Stimulated activated naive CD4-positive, alpha-beta T cell (primary cell): ENCODE results near the gene ITGB1BP1.

Experiments
- DNase-seq, 6 experiments: peaks; one replicate each; lab custom pipeline; 2025; lab: John Stamatoyannopoulos, UW

The ITGB1BP1 gene, protein sequence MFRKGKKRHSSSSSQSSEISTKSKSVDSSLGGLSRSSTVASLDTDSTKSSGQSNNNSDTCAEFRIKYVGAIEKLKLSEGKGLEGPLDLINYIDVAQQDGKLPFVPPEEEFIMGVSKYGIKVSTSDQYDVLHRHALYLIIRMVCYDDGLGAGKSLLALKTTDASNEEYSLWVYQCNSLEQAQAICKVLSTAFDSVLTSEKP

DNA sequence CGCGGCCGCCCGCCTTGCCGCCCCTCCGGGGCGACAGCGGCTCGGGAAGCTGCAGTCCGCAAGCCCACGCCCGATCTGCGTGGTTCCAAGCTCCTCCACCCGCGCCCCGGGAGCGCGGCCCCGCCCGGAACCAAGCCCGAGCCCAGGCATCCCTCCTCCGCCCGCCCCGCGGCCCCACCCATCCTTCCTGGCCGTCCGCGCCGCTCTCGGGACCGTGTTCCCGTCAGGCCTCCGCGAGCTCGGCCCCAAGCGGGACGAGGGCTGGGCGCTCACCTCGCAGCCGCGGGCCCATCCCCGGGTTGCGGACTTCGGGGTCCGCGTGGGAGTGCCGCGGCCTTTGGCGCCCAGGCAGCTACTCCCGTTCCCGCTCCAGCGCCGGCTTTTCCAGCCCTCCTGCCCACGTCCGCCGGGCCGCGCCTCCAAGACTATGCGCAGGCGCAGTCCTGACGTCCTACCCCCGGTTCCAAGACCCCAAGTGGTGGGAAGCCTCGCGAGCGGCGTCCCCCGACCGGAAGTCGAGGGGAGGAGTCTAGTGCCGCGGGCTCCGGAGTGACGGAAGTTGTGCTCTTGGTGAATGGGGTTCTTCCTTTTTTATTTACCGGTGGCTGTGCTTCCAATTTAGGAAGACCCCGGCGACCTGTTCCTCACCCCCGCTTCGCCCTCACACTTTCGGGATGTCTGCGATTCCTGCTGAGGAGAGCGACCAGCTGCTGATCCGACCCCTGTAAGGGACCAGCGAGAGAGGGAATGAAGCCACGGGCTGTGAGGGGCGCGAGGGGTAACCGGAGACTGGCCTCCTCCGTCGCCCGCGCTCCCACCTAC, at the start of gene ITGB1BP1, which contains the start of gene CPSF3:
Gene ITGB1BP1 (minus strand): TSS at position 429 of the 822 bp plus-strand sequence. CDS start 4,831 bp downstream, outside the sequence.
Gene CPSF3 (plus strand): TSS at position 555 of the 822 bp plus-strand sequence. CDS start 120 bp downstream, at position 675.
- peak; percentile 88 to 93 (median 92) for DNase-seq

DNA sequence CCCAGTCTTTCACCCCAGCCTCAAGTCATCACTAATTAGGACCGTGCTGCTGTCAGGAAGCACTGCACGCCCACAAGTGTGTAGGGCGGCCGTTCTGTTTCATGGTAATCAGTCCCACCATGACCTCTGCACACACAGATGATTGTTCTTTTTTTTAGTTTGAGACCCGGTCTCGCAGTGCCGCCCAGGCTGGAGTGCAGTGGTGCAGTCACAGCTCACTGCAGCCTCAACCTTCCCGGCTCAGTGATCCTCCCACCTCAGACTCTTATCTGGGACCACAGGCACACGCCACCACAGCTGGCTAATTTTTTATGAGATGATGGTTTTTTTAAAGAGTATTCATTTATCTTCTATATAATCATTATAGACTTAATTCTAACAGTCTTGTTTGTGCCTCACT, 49.2 kb upstream of the ITGB1BP1 start:
- no peak for DNase-seq

DNA sequence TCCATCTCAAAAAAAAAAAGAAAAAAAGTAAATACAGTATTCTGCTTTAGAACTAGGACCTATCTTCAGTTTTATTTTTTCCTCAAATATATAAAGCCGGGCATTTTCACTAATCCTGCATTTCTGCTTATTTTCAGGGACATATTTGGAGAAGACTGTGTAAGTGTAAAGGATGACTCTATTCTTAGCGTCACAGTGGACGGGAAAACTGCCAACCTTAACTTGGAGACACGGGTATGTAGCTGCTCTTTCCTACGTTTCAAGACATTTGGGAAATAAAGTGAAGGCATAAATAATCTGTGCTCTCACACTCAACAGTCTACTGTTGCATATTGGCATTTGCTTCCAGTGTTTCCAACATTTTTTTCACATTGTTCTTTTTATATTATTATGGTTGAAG, 47.9 kb upstream of the ITGB1BP1 start:
- DNase-seq = no peak

DNA sequence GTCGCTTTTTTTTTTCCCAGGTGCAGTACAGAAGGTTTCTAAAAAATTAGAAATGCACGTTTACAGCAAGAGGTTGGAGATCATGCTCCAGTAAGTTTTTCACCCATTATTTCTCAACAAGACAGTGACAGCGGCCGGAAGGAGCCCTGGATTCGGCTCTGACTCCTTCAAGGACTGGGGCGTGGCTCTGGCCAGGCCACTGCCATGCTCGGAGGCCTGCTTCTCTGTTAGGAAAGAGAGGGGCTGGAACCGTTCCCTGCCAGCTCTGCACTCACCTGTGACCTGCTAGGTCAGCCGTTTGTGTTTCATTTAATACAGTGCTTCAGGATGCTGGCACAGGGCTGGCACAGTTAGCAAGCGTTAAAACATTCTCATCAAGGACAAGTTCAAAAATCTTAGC, 44.4 kb upstream of the ITGB1BP1 start:
- DNase-seq = no peak

DNA sequence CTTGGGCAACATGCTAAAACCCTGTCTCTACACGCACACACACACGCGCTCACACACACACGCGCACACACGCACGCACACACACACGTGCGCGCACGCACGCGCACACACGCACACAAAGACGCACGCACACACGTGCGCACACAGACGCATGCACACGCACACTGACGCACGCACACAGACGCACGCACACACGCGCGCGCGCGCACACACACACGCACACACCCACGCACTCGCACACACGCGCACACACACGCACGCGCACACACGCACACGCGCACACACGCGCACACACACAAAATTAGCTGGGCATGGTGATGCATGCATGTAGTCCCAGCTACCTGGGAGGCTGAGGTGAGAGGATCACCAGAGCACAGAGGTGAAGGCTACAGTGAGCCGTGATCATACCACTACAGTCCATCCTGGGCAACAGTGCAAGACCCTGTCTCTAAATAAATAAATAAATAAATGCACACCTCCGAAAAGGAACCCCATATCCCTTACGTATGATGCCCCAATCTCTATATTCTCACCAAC, 42.9 kb upstream of the ITGB1BP1 start:
- no peak for DNase-seq

DNA sequence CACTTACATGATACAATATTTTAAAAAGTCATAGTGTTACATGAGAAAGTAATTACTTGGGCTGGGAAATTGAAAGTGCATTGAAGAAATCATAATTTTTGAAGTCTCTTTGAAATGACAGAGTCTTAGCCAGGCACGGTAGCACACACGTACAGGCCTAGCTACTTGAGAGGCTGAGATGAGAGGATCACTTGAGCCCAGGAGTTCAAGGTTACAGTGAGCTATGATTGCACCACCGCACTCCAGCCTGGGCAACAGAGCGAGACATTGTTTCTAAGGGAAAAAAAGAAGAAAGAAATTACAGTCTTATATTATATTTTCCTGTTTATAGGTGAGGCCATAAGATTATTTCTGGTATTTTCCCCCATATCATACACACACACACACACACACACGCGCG, 41.8 kb upstream of the ITGB1BP1 start:
- no peak for DNase-seq

DNA sequence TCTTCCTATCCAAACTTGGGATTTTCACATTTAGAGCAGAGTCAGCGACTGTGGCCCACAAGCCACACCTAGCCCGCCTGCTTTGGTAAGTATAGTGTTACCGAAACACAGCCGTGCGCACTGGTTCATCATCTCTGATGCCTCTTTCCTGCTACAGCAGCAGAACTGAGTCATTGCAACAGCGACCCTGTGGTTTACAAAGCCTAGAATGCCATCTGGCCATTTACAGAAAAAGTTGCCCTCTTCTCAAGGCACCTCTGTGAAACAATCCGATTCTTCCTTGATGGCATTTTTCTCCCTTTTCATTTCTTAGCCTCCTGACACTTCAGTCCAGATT, 40.3 kb upstream of the ITGB1BP1 start:
- no peak for DNase-seq

DNA sequence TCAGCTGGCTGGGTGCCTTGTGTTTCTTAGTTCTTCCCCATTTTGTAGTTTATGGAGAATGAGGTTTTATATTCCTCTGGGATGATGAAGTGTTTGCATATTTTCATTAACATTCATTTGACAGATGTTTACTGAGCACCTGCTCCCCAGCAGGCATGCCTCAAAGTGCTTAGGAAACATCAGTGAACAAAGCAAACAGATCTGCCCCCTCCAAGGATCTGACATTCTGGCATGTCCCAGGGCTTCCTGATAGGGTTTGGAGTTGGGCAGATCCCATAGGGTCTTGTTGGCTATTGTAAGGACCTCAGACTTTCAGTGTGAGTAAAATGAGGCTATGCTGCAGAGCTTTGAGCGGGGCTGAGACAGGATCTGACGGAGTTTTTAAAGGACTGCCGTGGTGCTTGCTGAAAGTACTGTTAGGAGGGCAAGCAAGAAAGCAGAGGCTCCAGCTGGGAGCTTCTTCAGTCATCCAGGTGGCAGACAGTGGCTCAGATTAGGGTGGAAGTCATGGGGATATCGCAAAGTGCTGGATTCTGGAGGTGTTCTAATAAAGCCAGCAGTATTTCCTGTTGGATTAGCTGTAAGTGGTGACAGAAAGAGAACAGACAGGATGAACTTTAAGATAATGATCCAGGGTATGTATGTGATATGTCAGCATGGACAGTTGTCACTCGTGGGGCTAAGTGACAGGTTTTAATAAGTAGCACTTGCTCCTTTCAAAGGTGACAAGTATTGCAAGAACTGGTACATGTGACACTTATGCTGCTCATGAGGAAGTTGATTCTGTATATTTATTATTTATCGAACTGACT, 39.8 kb upstream of the ITGB1BP1 start:
- DNase-seq = no peak

DNA sequence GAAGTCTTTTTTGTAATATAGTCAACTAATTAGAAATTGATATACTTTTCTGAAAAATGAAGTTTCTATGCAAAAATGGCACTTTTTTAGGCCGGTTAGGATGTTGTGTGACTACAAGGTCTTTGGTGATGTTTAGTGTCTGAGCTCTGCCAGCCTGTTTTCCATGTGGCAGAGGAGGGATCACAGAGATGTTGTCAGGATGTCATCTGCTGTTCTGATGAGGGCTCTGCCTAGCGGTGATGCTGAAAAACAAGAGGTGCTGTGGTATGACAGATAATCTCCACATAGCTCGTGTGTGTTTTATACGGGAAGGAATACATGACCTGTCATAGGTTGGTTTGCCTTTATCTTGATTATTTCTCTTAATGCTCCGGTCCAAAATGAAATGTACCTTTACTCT, 39.0 kb upstream of the ITGB1BP1 start:
- no peak for DNase-seq

DNA sequence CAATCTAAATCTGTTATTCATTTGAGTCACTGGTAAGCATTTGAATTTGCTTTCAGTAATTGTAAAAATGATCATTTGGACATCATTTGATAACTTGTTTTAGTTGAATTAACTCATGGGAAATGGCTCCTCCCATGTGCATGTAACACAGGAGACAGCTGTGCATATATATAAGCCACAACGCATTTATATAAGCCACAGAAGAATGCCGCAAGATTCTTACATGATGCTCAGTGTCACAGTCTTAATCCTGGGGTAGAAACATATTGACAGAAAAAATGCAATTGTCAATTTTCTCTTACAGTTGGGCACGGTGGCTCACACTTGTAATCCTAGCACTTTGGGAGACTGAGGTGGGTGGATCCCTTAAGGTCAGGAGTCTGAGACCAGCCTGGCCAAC, 37.8 kb upstream of the ITGB1BP1 start:
- DNase-seq = no peak

DNA sequence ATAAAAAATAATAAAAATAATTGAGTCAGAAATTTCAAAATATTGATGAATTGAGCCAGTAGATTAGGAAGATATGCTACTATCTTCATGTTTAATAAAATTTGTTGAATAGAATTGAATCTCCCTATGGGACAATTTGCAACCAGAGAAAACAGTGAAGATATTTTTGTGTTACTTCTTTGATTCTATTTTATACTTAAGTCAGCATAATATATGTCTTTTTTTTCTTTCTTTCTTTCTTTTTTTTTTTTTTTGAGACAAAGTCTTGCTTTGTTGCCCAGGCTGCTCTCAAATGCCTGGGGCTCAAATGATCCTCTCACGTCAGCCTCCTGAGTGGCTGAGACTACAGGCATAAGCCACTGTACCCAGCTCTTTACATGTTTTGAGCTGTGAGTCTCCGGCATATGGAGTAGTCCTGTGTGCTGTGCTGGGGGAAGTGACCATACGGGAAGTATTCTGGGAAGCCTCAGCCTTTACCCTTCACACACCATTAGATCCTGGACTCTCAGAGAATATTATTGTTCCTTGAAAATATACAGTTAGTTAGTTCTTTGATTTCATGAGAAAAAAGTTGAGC, 37.2 kb upstream of the ITGB1BP1 start:
- no peak for DNase-seq

DNA sequence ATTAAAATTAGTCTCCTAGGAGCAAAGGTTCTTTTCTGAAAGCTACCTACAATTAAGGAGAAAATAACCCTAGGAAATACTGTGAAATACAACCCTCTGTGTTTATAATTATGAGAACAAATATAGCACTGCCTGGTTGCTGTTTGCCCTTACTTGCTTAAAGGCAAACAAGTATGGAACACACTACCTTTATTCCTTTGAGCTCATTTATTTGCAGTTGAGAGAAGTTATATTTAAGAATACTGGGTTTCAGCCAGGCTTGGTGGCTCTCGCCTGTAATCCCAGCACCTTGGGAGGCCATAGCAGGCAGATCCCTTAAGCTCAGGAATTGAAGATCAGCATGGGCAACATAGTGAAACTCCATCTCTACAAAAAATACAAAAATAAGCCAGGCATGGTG, 27.9 kb upstream of the ITGB1BP1 start:
- no peak for DNase-seq

DNA sequence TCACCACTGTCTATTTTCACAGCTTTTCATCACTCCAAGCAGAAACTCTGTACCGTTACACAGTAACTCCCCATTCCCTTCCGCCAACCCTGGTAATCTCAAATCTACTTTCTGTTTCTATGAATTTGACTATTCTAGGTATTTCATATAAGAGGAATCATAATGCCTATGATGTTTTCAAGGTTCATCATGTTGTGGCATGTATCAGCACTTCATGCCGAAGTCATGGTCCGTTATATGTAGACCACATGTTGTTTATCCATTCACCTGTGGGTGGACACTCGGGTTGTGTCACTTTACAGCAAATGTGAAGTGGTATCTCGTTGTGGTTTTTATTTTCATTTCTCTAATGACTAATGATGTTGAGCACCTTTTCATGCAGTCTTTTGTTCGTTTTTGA, 21.8 kb upstream of the ITGB1BP1 start:
- DNase-seq = no peak

DNA sequence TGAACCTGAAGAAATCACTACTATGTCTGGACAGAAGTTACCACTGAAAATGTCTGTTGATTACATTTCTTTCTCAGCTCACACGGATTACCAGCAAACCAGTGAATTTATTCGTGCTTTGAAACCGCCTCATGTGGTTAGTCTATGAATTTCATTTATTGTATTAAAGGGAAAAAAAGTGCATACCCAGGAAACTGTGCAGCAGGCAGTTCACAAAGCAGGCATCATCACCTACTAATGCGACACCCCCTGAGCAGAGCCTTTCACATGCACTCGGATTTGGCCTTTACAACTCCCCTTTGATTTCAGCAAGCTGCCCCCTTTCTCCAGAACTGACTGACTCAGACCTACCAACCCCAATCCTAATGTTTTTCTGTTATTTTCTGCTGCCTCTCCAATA, 20.2 kb upstream of the ITGB1BP1 start:
- no peak for DNase-seq

DNA sequence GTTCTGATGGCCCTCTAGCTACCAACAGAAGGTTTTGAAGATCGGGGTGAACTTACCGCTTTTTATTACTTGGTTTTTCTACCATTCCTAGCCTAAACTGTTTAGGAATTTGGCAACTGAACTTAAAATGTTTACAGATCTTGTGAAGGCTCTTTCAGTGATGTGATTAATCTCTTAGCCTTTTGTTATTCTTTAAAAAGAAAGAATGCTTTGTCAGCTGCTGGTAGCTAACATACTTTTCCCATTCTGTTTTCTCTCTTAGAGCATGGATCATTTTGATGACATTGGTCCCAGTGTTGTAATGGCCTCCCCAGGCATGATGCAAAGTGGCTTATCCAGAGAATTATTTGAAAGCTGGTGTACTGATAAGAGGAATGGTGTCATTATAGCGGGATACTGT, 18.2 kb upstream of the ITGB1BP1 start:
- DNase-seq = no peak

DNA sequence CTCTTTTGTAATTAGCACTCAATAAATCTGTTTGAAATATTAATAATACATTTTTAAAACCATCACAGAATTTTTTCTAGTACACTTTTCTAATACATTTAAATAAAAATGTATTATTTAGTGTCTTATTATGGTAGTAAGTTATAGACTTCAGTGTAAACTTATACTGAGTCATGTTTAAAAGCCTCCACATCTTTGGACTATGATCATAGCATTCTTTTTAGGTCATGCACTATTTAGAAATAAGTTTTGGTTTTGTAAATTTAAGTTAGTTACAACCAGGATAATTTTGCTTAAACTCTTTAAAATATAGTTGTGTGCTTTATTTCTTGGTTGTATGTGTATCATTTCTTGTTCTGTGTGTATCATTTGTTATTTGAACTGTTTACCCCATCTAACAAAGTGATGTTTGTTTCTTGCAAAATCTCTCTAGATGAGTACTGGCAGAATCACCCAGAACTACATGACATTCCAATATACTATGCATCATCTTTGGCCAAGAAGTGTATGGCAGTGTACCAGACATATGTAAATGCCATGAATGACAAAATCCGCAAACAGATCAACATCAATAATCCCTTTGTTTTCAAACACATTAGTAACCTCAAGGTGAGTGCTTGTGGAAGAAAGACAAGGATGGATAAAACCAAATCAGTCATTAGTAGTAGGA, 16.9 kb upstream of the ITGB1BP1 start:
- no peak for DNase-seq

DNA sequence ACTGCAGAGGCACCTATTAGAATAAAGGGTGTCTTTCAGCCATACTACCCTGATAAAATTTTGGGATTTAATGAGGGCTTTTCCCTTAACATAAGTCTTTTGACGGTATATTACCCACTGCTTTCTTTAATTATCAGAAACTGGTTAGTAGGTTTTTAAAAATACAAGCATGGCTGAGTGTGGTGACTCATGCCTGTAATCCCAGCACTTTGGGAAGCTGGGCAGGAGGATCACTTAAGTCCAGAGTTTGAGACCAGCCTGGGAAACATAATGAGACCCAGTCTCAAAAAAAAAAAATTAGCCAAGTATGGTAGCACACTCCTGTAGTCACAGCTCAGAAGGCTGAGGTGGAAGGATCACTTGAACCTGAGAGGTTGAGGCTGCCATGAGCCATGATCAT, 16.2 kb upstream of the ITGB1BP1 start:
- DNase-seq = no peak

DNA sequence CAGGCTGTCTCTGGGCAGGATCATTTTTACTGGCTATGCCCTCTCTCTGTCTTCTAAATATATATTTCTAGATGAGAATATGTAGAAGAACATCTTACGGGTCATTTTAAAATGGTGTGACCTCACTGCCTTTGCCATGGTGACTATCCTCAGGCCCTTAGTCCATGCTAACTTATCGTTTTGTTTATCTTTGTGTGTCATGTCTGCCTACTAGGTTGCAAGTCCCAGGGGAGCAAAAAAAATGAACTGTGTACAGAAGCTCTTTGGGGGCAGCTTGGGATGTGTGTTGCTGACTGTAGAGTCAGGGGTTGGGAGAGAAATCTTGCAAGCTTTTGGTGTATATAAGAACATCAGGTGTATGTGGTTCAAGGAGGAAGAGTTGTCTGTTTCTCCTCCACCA, 11.2 kb upstream of the ITGB1BP1 start:
- no peak for DNase-seq

DNA sequence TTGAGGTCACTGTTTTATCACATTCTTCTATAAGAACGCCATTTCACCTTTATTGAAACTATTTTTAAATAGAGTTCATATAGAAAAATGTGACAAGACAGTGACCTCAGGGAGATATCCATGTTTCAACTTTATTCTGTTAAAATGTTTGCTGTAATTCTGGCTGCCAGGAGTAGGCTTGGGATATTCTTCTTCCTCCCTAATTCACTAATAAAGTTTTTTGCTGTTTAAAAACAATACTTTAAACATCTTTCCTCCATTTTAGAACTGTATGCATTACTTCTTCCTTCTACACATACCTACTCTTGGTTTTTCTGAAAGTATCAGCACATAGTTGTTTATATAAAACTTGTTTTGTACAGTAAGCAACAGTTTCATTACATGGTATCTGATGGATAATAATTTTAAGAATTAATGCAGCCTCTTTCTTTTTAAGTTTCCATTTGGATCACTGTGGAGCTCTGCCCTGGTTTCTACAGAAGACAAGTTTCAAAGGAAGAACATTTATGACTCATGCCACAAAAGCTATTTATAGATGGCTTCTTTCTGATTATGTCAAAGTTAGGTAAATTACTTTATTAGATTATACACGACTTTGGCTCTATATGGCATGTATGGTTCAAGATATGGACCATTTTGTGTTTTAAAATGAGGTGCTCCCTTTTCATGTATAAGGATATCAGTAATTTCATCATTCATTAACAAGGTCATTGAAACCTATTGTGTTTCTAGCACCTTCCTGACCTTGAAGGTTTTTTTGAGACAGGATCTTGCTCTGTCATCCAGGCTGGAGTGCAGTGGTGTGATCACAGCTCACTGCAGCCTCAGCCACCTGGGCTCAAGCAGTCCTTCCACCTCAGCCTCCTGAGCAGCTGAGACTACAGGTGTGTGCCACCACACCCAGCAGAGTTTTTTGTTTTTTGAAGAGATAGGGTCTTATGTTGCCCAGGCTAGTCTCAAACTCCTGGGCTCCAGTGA, 7.3 kb upstream of the ITGB1BP1 start:
- no peak for DNase-seq

DNA sequence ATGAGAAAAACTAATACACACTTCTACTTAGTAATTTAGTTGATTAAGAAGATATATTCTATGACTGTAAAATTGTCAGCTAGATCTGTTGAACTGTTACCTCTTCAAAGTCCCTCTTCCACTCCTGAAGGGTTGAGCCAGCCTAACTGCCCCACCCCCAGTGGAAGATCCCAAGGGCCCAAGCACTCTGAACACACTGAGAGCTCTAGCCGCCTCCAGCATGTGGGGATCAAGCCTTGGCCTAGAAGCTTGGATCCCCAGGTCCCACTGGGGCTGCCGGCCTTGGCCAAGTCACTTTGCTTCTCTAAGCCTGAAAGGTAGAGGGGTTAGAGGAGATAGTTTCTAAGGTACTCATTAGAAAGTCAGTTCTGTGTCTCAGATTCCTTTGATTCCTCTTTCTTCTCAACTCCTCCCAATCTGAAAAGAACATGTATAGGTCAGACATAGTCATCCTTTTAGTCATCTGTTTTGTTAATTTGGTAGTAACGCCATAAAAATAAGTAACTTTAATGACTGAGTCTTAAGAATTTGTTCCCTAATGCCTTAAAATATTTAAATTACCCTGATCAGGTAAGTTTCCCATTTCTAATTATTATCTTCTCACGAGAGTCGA, 5.7 kb upstream of the ITGB1BP1 start:
- DNase-seq = no peak
